Left lung (tissue), 10 donors: ENCODE results near the gene ROBO1. TPM values are rescaled to one million over a fixed set of nuclear protein-coding genes. Genes with fewer than 3 reads are reported as not detected.

ENCODE experiments used
- ATAC-seq: fragments of 200-7000 bp; cut with Tn5 transposase; one replicate; pipeline ENCODE4 v1.9.1; 2020; ENCODE audit warnings: moderate library complexity
- DNase-seq, 4 donors: peaks; one replicate each; pipeline ENCODE4 v3.0.0-alpha.2; 2013 to 2020
- H3K27ac ChIP-seq, 2 donors: fragments of 200-600 bp; sonication (generic) in 1 of 2; one replicate each; pipeline versions ENCODE4 v1.5.0 to v1.8.0; 2020 to 2021
- H3K27me3 ChIP-seq, 2 donors: fragments of 200-600 bp; sonication (generic) in 1 of 2; one replicate each; pipeline versions ENCODE4 v1.5.0 to v1.8.0; 2020 to 2021
- H3K36me3 ChIP-seq, 2 donors: fragments of 200-600 bp; sonication (generic) in 1 of 2; one replicate each; pipeline versions ENCODE4 v1.5.0 to v1.8.0; 2020 to 2021
- H3K4me1 ChIP-seq, 2 donors: fragments of 200-600 bp; one replicate each; pipeline ENCODE4 v1.8.0; 2021
- H3K4me3 ChIP-seq, 2 donors: fragments of 200-600 bp; sonication (generic) in 1 of 2; one replicate each; pipeline versions ENCODE4 v1.5.0 to v1.8.0; 2020 to 2021; ENCODE audit warnings: mild to moderate bottlenecking in 1 of 2
- H3K9me3 ChIP-seq, 2 donors: fragments of 200-600 bp; sonication (generic) in 1 of 2; one replicate each; pipeline versions ENCODE4 v1.5.0 to v1.8.0; 2020 to 2021
- intact Hi-C, 2 donors: fragments of 100-400 bp; cut with DNase I; formaldehyde crosslinking; loops; one replicate each; pipeline versions ENCODE4 v1.11.2 to v1.14.2; 2022
- polyA plus RNA-seq, 6 donors: library from polyadenylated mRNA; unstranded; fragments of 120-200 nt; gene quantifications; one replicate each; pipeline ENCODE4 v1.2.1, GENCODE V29; 2013; ENCODE audit not compliant: insufficient read length in 6 of 6
- total RNA-seq, 2 donors: library from RNA; stranded (reverse); fragmentation: NEBNext Ultra II Directional; extraction: Animal tissue kit (Norgen Biotek cat#: 25700); gene quantifications; one replicate each; pipeline ENCODE4 v1.2.1, GENCODE V29; 2021
- TF ChIP-seq, protein P1 (sequence below), 2 donors: fragments of 200-600 bp; sonication (generic) in 1 of 2; IDR thresholded peaks; one replicate each; pipeline versions ENCODE4 v1.5.0 to v1.8.0; 2021; ENCODE audit warnings: antibody characterized with exemption in 2 of 2
- donor health status: DM: no; HTN: yes; CAD: no.
- donor health status: DM: no; HTN: no; CAD: no.

Gene ROBO1
- total and polyA plus RNA-seq, 8 donors: 20.3 to 134 (median 102) TPM

DNA sequence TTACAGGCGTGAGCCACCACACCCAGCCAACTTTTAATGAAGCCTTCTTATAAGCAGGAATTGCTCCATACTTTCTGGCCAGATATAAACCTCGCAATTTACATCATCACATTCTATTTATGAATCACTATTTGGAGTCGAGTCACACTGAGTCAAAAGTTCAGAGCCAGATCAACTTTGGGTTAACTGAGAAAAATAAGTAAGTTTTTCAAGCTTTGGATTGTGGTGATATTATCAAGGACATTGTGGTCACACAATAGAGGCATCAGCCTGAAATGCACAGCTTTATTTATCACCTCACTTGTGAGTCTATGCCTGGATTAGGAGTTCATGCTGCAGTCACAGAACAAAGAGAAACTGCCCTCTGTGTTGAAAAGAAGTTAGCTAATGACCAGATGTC lies 1163.5 kb downstream of the ROBO1 start:
- no peak overlapping the region for H3K27ac ChIP-seq
- H3K4me3 ChIP-seq: no peak overlapping the region
- intact Hi-C loops: no loop called here
- no peaks in the 10 kb centered on the region for H3K36me3 ChIP-seq
- DNase-seq (no peak), ATAC-seq (no peak)
- no peaks in the 10 kb centered on the region for H3K4me1 ChIP-seq
- TF ChIP-seq, protein P1, sequence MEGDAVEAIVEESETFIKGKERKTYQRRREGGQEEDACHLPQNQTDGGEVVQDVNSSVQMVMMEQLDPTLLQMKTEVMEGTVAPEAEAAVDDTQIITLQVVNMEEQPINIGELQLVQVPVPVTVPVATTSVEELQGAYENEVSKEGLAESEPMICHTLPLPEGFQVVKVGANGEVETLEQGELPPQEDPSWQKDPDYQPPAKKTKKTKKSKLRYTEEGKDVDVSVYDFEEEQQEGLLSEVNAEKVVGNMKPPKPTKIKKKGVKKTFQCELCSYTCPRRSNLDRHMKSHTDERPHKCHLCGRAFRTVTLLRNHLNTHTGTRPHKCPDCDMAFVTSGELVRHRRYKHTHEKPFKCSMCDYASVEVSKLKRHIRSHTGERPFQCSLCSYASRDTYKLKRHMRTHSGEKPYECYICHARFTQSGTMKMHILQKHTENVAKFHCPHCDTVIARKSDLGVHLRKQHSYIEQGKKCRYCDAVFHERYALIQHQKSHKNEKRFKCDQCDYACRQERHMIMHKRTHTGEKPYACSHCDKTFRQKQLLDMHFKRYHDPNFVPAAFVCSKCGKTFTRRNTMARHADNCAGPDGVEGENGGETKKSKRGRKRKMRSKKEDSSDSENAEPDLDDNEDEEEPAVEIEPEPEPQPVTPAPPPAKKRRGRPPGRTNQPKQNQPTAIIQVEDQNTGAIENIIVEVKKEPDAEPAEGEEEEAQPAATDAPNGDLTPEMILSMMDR (IDR thresholded peaks at IDR 0.05): no peak
- no peaks in the 10 kb centered on the region for H3K9me3 ChIP-seq
- no peaks in the 10 kb centered on the region for H3K27me3 ChIP-seq

DNA sequence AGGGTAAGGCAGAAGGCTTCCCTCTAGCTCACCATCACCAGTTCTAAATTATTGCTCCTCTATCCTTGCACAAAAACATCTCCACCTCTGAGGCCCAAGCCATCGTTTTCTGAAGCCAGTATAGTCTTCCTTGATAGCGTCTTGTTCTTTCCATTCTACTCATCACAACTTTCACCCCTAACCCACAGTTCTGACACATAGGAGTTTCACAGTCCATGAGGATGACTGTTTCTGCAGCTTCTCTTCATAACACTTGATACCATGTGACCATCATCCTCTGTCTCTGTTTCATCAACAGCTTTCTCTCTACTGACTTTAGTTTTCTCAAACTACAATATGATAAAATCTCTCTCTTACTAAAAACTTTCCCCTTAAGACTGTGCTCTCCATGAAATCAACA lies 1166.5 kb downstream of the ROBO1 start:
- H3K36me3 ChIP-seq: no peaks in the 10 kb centered on the region
- H3K9me3 ChIP-seq: no peaks in the 10 kb centered on the region
- H3K27ac ChIP-seq: no peak overlapping the region
- ATAC-seq: no peak
- TF ChIP-seq, protein P1 (IDR thresholded peaks at IDR 0.05): no peak
- no peak for DNase-seq
- no peak overlapping the region for H3K4me3 ChIP-seq
- H3K27me3 ChIP-seq: no peaks in the 10 kb centered on the region
- no peaks in the 10 kb centered on the region for H3K4me1 ChIP-seq
- intact Hi-C loops: no loop called here

DNA sequence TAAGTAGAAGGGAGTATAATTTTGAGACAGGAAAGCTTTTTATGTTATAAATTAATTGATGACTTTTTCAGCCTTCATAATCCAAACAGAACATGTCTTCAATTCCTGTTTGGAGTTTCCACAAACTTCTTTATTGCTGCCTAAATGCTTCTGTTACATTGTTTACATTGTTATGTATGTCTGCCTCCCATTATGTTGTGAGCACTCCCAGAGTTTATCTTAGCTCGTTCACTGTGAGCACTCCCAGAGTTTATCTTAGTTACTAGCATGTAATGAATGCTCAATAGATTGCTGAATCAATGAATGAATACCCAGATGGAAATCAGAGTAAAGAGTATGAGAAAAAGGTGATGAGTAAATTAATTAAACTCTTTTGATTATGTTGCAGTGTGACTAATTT lies 1178.0 kb downstream of the ROBO1 start:
- Histone ChIP-seq H3K27ac (no peak overlapping the region), H3K36me3 (no peaks in the 10 kb centered on the region), H3K9me3 (no peaks in the 10 kb centered on the region), H3K27me3 (no peaks in the 10 kb centered on the region), H3K4me3 (no peak overlapping the region), H3K4me1 (no peaks in the 10 kb centered on the region)
- ATAC-seq (no peak), DNase-seq (peak in 2 of 4 donors; percentile 8 to 15)
- intact Hi-C loops: no loop called here
- TF ChIP-seq, protein P1 (IDR thresholded peaks at IDR 0.05): no peak

DNA sequence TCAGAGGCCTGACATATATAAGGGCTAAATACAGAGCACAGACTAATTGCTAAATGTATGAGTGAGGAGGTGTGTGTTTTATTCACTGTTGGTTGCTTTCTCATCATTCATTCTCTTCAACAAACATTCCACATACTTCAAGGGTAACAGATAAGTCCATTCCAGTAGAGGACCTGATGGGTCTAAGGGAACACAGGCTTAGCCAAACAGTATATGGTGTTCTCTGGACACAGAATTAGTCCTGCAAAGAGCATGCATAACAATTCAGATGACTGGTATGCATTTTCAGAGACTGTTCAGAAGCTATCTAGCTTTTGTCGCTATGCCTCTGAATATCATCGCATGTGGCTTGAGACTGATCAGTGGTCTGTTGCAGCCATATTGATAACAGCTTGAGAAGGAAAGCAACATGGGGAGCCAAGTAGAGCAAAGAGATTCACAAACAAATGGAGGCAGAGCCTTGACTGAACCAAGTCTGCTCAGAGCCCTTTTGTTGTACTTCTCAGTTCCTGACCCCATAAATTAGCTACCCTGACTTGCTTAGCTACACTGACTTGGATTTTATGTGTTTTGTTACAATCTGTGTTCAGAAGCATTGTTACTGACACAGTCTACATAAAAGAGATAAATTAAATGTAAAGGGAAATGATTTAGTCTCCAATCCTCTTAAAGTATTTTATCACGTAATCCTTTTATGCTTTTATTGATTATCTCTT lies 1178.7 kb downstream of the ROBO1 start:
- H3K4me3 ChIP-seq: no peak overlapping the region
- H3K27me3 ChIP-seq: no peaks in the 10 kb centered on the region
- TF ChIP-seq, protein P1 (IDR thresholded peaks at IDR 0.05): no peak
- DNase-seq (no peak), ATAC-seq (no peak)
- H3K36me3 ChIP-seq: no peaks in the 10 kb centered on the region
- H3K27ac ChIP-seq: no peak overlapping the region
- no peaks in the 10 kb centered on the region for H3K4me1 ChIP-seq
- H3K9me3 ChIP-seq: no peaks in the 10 kb centered on the region
- intact Hi-C loops: no loop called here

DNA sequence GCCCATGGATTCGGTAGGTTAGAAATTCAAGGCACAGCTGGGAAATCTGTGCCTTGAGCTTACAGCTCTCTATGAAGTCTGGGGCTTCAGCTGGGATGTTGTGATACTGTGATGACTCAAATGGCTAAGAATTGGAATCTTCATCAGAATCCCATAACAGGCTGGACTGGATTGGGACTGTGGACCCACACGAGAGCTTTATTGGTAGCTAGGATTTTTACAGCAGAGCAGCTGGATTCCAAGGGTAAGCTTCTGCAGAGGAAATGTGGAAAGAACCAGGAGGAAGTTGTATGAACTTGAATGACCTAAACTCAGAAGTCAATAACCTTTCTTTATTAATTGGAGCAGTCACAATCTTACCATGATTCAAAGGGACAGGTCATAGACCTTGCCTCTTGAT lies 1187.1 kb downstream of the ROBO1 start:
- H3K27me3 ChIP-seq: no peaks in the 10 kb centered on the region
- intact Hi-C loops: no loop called here
- no peaks in the 10 kb centered on the region for H3K9me3 ChIP-seq
- H3K4me1 ChIP-seq: no peaks in the 10 kb centered on the region
- DNase-seq (no peak), ATAC-seq (no peak)
- H3K27ac ChIP-seq: no peak overlapping the region
- no peaks in the 10 kb centered on the region for H3K36me3 ChIP-seq
- TF ChIP-seq, protein P1 (IDR thresholded peaks at IDR 0.05): no peak
- H3K4me3 ChIP-seq: no peak overlapping the region
